HG02943 (cell line): ENCODE measurements around the gene CCDC141.
"Not testable (repeated sequence)": the region's sequence is repeated elsewhere in the genome, so short reads cannot be mapped to it uniquely, and the experiment has no call there.

Experiments used
- ATAC-seq: cut with Tn5 transposase; IDR thresholded peaks from one replicate; pipeline ENCODE4 v1.9.1; 2021; ENCODE audit warnings: mild to moderate bottlenecking, low read depth, moderate library complexity; ENCODE audit not compliant: unreplicated experiment

The CCDC141 gene

GRCh38 chr2:178990533-178991241, 59.2 kb downstream of the CCDC141 start:
- ATAC-seq = peak; percentile 91

GRCh38 chr2:178989424-178989823, 60.5 kb downstream of the CCDC141 start:
- not testable (repeated sequence) for ATAC-seq

GRCh38 chr2:178982652-178983051, 67.3 kb downstream of the CCDC141 start:
- not testable (repeated sequence) for ATAC-seq

GRCh38 chr2:178980815-178981214, 69.1 kb downstream of the CCDC141 start:
- no peak for ATAC-seq

- ATAC-seq = no peak
These were observed 71.3 kb downstream of the CCDC141 start for GRCh38 chr2:178978667-178979066.

GRCh38 chr2:178976351-178976750, 73.6 kb downstream of the CCDC141 start:
- ATAC-seq = no peak

GRCh38 chr2:178962805-178963433, 87.0 kb downstream of the CCDC141 start:
- no peak for ATAC-seq

GRCh38 chr2:178962152-178962551, 87.8 kb downstream of the CCDC141 start:
- ATAC-seq = no peak

GRCh38 chr2:178954049-178954448, 95.9 kb downstream of the CCDC141 start:
- no peak for ATAC-seq

GRCh38 chr2:178951266-178952006, 98.5 kb downstream of the CCDC141 start:
- ATAC-seq = no peak

- ATAC-seq = peak; percentile 95
These were observed 100.4 kb downstream of the CCDC141 start for GRCh38 chr2:178949584-178949983.

GRCh38 chr2:178949151-178949550, 100.8 kb downstream of the CCDC141 start:
- no peak for ATAC-seq

GRCh38 chr2:178947006-178947405, 102.9 kb downstream of the CCDC141 start:
- no peak for ATAC-seq

GRCh38 chr2:178946494-178946893, 103.4 kb downstream of the CCDC141 start:
- no peak for ATAC-seq

- ATAC-seq = no peak
These were observed 106.2 kb downstream of the CCDC141 start for GRCh38 chr2:178943745-178944144.

GRCh38 chr2:178934571-178934970, 115.4 kb downstream of the CCDC141 start:
- no peak for ATAC-seq

GRCh38 chr2:178933493-178933892, 116.4 kb downstream of the CCDC141 start:
- no peak for ATAC-seq

GRCh38 chr2:178928077-178928476, 121.9 kb downstream of the CCDC141 start:
- peak; percentile 59 for ATAC-seq

GRCh38 chr2:178927173-178927572, 122.8 kb downstream of the CCDC141 start:
- ATAC-seq = no peak

GRCh38 chr2:178924817-178925216, 125.1 kb downstream of the CCDC141 start:
- ATAC-seq = no peak

GRCh38 chr2:178923546-178923945, 126.4 kb downstream of the CCDC141 start:
- ATAC-seq = no peak
